Measurements from ENCODE around the gene CTLA4.

The CTLA4 gene

DNA sequence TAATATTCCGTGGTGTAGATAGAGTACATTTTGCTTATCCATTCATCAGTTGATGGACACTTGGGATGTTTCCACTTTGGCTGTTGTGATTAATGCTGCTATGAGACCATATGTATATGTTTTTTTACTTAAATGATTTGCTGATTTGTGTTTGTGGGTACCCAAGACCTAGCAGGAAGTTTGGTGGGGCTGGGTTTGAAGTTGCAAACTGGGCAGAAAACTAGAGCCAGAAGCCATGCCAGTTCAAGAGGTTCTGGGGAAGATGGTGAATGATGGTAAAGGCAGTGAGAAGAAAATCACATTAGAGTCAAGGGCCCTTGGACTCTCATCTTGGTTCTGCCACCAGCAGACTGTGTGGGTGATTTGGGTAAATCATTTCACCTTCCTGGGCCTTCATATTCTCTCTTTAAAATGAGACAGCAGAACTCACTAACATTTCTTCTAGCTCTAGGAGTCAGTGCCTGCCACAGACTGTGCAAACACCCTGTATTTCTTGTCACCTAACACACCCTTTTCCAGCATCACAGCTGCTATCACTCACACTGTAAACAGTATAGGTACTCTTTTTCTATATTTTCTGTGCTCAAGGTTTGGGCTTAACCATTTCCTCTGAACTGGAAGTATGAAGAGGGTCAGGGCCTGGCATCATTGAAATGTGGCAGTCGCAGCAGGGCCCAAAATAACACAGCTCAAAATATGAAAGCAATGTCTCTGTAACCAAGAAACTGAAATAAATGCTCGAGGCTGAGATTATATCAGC is 8.4 kb upstream of the CTLA4 start:
- Histone ChIP-seq H3K4me1 (ENCODE audit: low read length) (peaks cover 13% of the 10 kb centered on the region), H3K27ac (ENCODE audit: low read length) (no peak overlapping the region), H3K4me2 (ENCODE audit: low read length) (no peak overlapping the region), H3K36me3 (replicated peaks; ENCODE audit: low read depth, low read length) (no peaks in the 10 kb centered on the region), H3K4me3 (ENCODE audit: low read length) (no peak overlapping the region), H3K27me3 (ENCODE audit: low read depth, low read length) (peaks cover 33% of the 10 kb centered on the region), H3K9ac (ENCODE audit: low read length) (no peak overlapping the region), H3K79me2 (ENCODE audit: low read length) (no peaks in the 10 kb centered on the region), H2AFZ (ENCODE audit: low read depth, low read length) (no peak overlapping the region), H4K20me1 (ENCODE audit: insufficient read depth, low read length) (no peaks in the 10 kb centered on the region), H3K9me3 (ENCODE audit: insufficient read depth, low read length) (no peaks in the 10 kb centered on the region)
- no peak for TF ChIP-seq EZH2phosphoT487 (IDR thresholded peaks at IDR 0.05; ENCODE audit: low read depth)
- TF ChIP-seq, protein P1, sequence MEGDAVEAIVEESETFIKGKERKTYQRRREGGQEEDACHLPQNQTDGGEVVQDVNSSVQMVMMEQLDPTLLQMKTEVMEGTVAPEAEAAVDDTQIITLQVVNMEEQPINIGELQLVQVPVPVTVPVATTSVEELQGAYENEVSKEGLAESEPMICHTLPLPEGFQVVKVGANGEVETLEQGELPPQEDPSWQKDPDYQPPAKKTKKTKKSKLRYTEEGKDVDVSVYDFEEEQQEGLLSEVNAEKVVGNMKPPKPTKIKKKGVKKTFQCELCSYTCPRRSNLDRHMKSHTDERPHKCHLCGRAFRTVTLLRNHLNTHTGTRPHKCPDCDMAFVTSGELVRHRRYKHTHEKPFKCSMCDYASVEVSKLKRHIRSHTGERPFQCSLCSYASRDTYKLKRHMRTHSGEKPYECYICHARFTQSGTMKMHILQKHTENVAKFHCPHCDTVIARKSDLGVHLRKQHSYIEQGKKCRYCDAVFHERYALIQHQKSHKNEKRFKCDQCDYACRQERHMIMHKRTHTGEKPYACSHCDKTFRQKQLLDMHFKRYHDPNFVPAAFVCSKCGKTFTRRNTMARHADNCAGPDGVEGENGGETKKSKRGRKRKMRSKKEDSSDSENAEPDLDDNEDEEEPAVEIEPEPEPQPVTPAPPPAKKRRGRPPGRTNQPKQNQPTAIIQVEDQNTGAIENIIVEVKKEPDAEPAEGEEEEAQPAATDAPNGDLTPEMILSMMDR (IDR thresholded peaks at IDR 0.05; ENCODE audit: low read depth, low read length), result no peak

DNA sequence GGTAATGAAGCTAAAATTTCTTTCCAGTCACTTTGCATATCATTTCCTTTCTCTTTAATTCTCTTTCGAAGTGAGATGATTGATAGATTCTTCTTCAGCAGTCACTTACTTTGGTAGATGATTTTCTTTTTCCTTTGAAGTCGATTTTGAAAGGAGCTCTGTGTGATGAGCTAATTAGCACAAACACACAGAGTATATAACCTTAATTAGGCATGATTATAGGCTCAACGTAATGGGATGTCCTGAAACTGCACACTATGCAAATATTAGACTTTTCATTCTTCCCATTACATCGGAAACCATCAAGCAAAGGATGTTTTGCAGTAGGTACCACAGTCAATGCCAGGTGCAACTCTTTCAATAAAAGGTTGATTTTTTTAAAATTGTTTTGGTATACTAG is 6.4 kb upstream of the CTLA4 start:
- H2AFZ ChIP-seq (ENCODE audit: low read depth, low read length), result no peak overlapping the region
- no peak overlapping the region for H3K27ac ChIP-seq (ENCODE audit: low read length)
- no peak overlapping the region for H3K9ac ChIP-seq (ENCODE audit: low read length)
- H3K9me3 ChIP-seq (ENCODE audit: insufficient read depth, low read length), result no peaks in the 10 kb centered on the region
- peaks cover 13% of the 10 kb centered on the region for H3K4me1 ChIP-seq (ENCODE audit: low read length)
- TF ChIP-seq, protein P1 (IDR thresholded peaks at IDR 0.05; ENCODE audit: low read depth, low read length), result no peak
- no peak for TF ChIP-seq EZH2phosphoT487 (IDR thresholded peaks at IDR 0.05; ENCODE audit: low read depth)
- peaks cover 19% of the 10 kb centered on the region; the same call in 1 of the 2 replicates for H3K27me3 ChIP-seq (ENCODE audit: low read depth, low read length)
- H3K4me3 ChIP-seq (ENCODE audit: low read length), result 0 out of 2 replicates have a peak overlapping the region, but pooled peaks have one; percentile 16
- H3K36me3 ChIP-seq (replicated peaks; ENCODE audit: low read depth, low read length), result no peaks in the 10 kb centered on the region
- H4K20me1 ChIP-seq (ENCODE audit: insufficient read depth, low read length), result no peaks in the 10 kb centered on the region
- no peaks in the 10 kb centered on the region for H3K79me2 ChIP-seq (ENCODE audit: low read length)
- H3K4me2 ChIP-seq (ENCODE audit: low read length), result peak overlapping the region; percentile 46

DNA sequence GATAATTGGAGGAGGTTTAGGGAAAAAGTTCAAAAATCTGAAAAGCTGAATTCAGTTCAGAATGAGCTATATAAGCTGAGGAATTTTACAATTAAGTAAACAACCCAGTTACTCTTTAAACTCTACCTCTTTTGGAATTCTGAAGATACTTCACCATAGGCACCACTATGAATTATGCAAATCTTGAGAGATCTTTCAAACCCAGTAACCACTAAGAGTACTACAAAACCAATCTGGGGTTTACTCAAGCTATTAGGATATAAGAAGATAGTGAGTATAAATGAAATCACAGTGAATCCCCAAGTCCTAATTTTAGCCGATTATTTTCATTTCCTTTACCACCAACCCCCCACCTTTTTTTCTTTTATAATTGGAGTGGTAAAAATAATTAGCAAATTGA is 6.0 kb upstream of the CTLA4 start:
- TF ChIP-seq, protein P1 (IDR thresholded peaks at IDR 0.05; ENCODE audit: low read depth, low read length), result no peak
- no peak for TF ChIP-seq EZH2phosphoT487 (IDR thresholded peaks at IDR 0.05; ENCODE audit: low read depth)
- peak overlapping the region; percentile 46 for H3K4me2 ChIP-seq (ENCODE audit: low read length)
- no peak overlapping the region for H3K27ac ChIP-seq (ENCODE audit: low read length)
- no peaks in the 10 kb centered on the region for H3K9me3 ChIP-seq (ENCODE audit: insufficient read depth, low read length)
- H3K79me2 ChIP-seq (ENCODE audit: low read length), result no peaks in the 10 kb centered on the region
- peaks cover 13% of the 10 kb centered on the region for H3K4me1 ChIP-seq (ENCODE audit: low read length)
- H3K9ac ChIP-seq (ENCODE audit: low read length), result no peak overlapping the region
- H3K36me3 ChIP-seq (replicated peaks; ENCODE audit: low read depth, low read length), result no peaks in the 10 kb centered on the region
- H3K27me3 ChIP-seq (ENCODE audit: low read depth, low read length), result peaks cover 18% of the 10 kb centered on the region; the same call in 1 of the 2 replicates
- H3K4me3 ChIP-seq (ENCODE audit: low read length), result no peak overlapping the region
- H4K20me1 ChIP-seq (ENCODE audit: insufficient read depth, low read length), result no peaks in the 10 kb centered on the region
- no peak overlapping the region for H2AFZ ChIP-seq (ENCODE audit: low read depth, low read length)

DNA sequence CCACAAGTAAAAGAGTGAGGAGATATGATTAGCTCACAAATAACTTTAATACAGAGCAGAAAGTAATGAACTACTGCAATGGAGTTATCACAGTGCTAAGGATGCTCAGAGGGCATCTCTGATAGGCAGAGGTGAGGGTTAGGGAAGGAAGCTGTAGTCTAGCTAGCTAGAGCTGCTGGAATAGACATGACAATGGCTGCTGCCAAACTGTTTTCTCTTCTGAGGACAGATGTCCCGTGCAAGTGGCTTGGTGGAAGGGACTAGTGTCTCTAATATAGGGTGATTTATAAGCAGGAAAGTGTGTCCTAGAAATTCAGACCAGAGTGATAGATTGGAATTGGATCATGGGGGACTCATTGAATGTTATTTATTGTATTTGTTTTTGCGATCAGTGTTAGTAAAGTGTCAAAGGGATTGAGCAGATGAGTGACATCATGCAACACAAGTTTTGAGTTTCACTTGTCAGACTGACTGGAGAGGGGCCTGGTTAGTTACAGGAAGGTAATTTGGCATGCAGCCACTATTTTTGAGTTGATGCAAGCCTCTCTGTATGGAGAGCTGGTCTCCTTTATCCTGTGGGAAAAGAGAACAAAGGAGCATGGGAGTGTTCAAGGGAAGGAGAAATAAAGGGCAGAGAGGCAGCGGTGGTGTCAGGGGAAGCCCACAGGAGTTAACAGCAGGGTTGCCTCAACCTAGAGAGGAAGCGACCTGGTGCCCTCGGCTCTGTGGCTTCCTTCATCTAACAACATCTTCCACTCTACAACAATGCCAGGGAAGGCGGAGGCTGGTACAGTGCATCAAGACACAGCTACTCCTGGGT is 1.9 kb downstream of the CTLA4 start:
- Histone ChIP-seq H3K79me2 (ENCODE audit: low read length) (no peaks in the 10 kb centered on the region), H4K20me1 (ENCODE audit: insufficient read depth, low read length) (no peaks in the 10 kb centered on the region), H3K4me1 (ENCODE audit: low read length) (peaks cover 51% of the 10 kb centered on the region), H3K4me2 (ENCODE audit: low read length) (peak overlapping the region; percentile 81), H3K36me3 (replicated peaks; ENCODE audit: low read depth, low read length) (no peaks in the 10 kb centered on the region), H3K27ac (ENCODE audit: low read length) (no peak overlapping the region; the same call in 1 of the 2 replicates), H2AFZ (ENCODE audit: low read depth, low read length) (peak overlapping the region; percentile 37; the same call in 1 of the 2 replicates), H3K27me3 (ENCODE audit: low read depth, low read length) (peaks cover 17% of the 10 kb centered on the region), H3K4me3 (ENCODE audit: low read length) (0 out of 2 replicates have a peak overlapping the region, but pooled peaks have one; percentile 0), H3K9ac (ENCODE audit: low read length) (peak overlapping the region; percentile 8; the same call in 1 of the 2 replicates), H3K9me3 (ENCODE audit: insufficient read depth, low read length) (no peaks in the 10 kb centered on the region)
- TF ChIP-seq, protein P1 (IDR thresholded peaks at IDR 0.05; ENCODE audit: low read depth, low read length), result no peak
- TF ChIP-seq EZH2phosphoT487 (IDR thresholded peaks at IDR 0.05; ENCODE audit: low read depth), result no peak
